Activated CD8-positive, alpha-beta T cell treated with anti-CD3 and anti-CD28 coated beads for 36 hours (primary cell): Measurements from ENCODE around the gene TRAPPC6A. TPM values are rescaled to one million over a fixed set of nuclear protein-coding genes. Genes with fewer than 3 reads are reported as not detected.

Source experiments
- ATAC-seq: fragments of 200-7000 bp; cut with Tn5 transposase; one replicate; pipeline ENCODE4 v1.10.0; 2021; ENCODE audit warnings: mild to moderate bottlenecking, moderate library complexity
- CTCF ChIA-PET: fragments of 350-600 bp; sonication (Branson Sonifier 250); formaldehyde crosslinking; loops from one replicate; lab custom pipeline; 2021; ENCODE audit warnings: antibody characterized with exemption; lab: Charles Lee
- POLR2A ChIA-PET: fragments of 350-600 bp; sonication (Branson Sonifier 250); formaldehyde crosslinking; loops from one replicate; lab custom pipeline; 2021; ENCODE audit warnings: antibody characterized with exemption; lab: Charles Lee
- DNase-seq: peaks from one replicate; pipeline ENCODE4 v3.0.0-alpha.2; 2020
- H3K27ac Mint-ChIP-seq: one replicate; pipeline ENCODE4 v1.8.0; 2021; ENCODE audit warnings: mild to moderate bottlenecking, mixed read lengths
- H3K27me3 Mint-ChIP-seq: one replicate; pipeline ENCODE4 v1.8.0; 2021; ENCODE audit warnings: mixed read lengths
- H3K36me3 Mint-ChIP-seq: one replicate; pipeline ENCODE4 v1.8.0; 2021; ENCODE audit warnings: low read depth, mixed read lengths
- H3K4me1 Mint-ChIP-seq: one replicate; pipeline ENCODE4 v1.8.0; 2021; ENCODE audit warnings: low read depth, mixed read lengths
- H3K4me3 Mint-ChIP-seq: one replicate; pipeline ENCODE4 v1.8.0; 2021; ENCODE audit warnings: mild to moderate bottlenecking, moderate library complexity, mixed read lengths
- H3K9me3 Mint-ChIP-seq: one replicate; pipeline ENCODE4 v1.8.0; 2021; ENCODE audit warnings: mixed read lengths
- CTCF ChIP-seq: fragments of 200-600 bp; IDR thresholded peaks from one replicate; pipeline ENCODE4 v1.8.0; 2022; ENCODE audit warnings: antibody characterized with exemption, mild to moderate bottlenecking
- intact Hi-C: fragments of 100-400 bp; cut with micrococcal nuclease; formaldehyde crosslinking; loops from one replicate; pipeline ENCODE4 v1.10.0; 2022
- total RNA-seq, 2 experiments: library from RNA; stranded (reverse); gene quantifications; one replicate each; pipeline ENCODE4 v1.2.3, GENCODE V29; 2021

The TRAPPC6A gene
- total RNA-seq, 2 experiments from 2014 or later = 27.3 to 28.8 TPM

DNA sequence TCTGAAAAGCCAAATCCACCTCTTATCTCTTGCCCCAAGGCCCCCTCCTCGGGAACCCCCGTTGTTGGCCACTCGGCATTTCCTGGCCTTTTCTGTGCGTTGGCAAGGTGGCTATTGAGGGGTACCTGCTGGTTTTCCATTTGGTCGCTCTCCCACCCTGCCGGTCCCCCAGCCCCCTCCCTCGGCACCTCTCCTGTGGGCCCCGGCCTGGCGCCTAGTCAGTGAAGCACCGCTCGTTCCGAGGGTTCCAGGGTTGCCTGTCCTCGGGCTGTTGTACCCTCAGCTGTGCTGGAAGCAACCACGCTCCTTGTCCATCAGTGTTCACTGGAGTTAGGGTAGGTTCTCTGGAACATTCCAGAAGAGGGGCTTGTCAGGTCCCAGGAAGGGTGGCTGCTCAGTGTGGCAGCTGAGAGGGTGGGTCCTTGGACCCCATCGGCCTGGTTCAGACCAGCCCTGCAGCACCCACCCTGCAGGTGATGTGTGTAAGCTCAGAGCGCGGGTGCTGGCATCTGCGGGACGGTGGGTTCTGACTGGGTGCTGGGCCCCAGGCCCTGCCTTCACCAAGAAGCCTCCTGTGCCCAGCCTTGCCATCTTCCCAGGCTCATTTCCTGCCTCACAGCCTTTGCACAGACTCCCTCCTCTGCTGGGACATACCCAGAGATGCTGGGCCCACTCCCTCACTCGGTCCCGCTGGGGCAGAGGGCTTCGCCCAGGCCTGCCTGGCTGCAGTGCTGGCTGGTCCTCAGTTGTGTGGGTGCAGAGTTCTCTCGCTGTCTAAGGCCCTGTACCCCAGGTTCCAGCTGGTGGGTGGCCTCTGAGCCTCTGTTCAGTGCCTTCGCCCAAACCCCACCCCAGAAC, 38.5 kb downstream of the TRAPPC6A start:
- Mint-ChIP-seq H3K27me3 (no peaks in the 10 kb centered on the region), H3K4me1 (no peaks in the 10 kb centered on the region), H3K4me3 (no peak overlapping the region), H3K9me3 (no peaks in the 10 kb centered on the region), H3K36me3 (peaks cover 10% of the 10 kb centered on the region), H3K27ac (no peak overlapping the region)
- DNase-seq (no peak), ATAC-seq (no peak)
- CTCF ChIA-PET = no interaction called here
- no peak for TF ChIP-seq CTCF
- POLR2A ChIA-PET = interaction anchor here (1.4 kb wide), 1 partner anchor 12 kb away, joined by 3 read pairs; no protein-coding TSS in a partner anchor
- intact Hi-C loops = no loop called here

DNA sequence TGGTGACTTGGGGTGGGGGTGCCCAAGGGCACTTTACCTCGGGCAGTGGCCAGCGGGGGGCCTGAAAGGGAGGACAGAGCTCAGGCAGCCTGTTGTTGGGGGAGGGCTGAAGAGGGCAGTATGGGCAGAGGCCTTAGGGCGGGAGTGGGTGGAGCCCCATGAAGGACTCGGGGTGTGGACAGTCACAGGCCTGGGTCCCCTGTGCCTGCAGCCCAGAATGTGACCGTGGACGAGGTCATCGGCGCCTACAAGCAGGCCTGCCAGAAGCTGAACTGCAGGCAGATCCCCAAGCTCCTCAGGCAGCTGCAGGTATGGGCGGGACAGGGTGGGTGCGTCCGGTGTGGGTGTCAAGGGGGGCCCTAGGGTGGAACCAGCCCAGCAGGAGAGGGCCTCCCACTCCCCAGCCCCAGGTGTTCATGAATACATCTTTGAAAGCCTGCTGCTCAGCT, 39.7 kb downstream of the TRAPPC6A start:
- no peaks in the 10 kb centered on the region for H3K9me3 Mint-ChIP-seq
- POLR2A ChIA-PET = interaction anchor here (0.6 kb wide), 1 partner anchor 48 kb away, joined by 3 read pairs; no protein-coding TSS in a partner anchor
- no peaks in the 10 kb centered on the region for H3K4me1 Mint-ChIP-seq
- no peaks in the 10 kb centered on the region for H3K27me3 Mint-ChIP-seq
- CTCF ChIA-PET = no interaction called here
- no peak overlapping the region for H3K27ac Mint-ChIP-seq
- DNase-seq (no peak), ATAC-seq (no peak)
- H3K36me3 Mint-ChIP-seq = peaks cover 10% of the 10 kb centered on the region
- no peak overlapping the region for H3K4me3 Mint-ChIP-seq
- intact Hi-C loops = no loop called here
- TF ChIP-seq CTCF = no peak

DNA sequence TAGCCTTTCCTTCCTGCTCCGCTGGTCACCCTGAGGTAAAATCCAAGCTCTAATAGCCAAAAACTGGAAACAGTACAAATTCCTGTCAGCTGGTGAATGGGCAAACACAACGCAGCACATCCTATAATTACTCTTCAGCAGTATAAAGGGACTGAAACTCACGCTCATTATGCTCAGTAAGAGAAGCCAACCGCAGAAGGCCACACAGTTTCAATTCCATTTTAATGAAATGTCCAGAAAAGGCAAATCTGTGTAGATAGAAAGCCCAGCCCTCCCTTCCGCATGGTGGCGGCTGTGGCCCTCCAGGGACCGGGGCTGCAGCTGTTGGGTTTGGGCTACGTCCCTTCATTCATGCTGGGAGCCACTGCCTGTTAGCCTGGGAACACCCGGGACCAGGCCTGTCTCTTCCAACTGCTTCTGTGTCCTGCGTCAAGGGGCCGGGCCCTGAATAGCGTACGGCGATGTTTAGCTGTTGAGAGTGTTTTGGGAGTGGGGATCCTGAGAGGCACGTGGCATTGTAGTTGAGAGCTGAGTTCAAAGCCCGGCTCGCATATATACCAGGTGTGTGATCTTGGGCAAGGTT, 40.8 kb downstream of the TRAPPC6A start:
- ATAC-seq (no peak), DNase-seq (no peak)
- intact Hi-C loops = no loop called here
- no peaks in the 10 kb centered on the region for H3K4me1 Mint-ChIP-seq
- H3K9me3 Mint-ChIP-seq = no peaks in the 10 kb centered on the region
- ChIA-PET CTCF (interaction anchor here (1.0 to 2.9 kb wide), 2 partner anchors 11 to 78 kb away, joined by 3 to 10 read pairs; no protein-coding TSS in a partner anchor), POLR2A (interaction anchor here (1.0 kb wide), 1 partner anchor 12 kb away, joined by 3 read pairs; no protein-coding TSS in a partner anchor)
- no peak overlapping the region for H3K4me3 Mint-ChIP-seq
- no peak for TF ChIP-seq CTCF
- H3K36me3 Mint-ChIP-seq = peaks cover 1% of the 10 kb centered on the region
- no peaks in the 10 kb centered on the region for H3K27me3 Mint-ChIP-seq
- no peak overlapping the region for H3K27ac Mint-ChIP-seq

DNA sequence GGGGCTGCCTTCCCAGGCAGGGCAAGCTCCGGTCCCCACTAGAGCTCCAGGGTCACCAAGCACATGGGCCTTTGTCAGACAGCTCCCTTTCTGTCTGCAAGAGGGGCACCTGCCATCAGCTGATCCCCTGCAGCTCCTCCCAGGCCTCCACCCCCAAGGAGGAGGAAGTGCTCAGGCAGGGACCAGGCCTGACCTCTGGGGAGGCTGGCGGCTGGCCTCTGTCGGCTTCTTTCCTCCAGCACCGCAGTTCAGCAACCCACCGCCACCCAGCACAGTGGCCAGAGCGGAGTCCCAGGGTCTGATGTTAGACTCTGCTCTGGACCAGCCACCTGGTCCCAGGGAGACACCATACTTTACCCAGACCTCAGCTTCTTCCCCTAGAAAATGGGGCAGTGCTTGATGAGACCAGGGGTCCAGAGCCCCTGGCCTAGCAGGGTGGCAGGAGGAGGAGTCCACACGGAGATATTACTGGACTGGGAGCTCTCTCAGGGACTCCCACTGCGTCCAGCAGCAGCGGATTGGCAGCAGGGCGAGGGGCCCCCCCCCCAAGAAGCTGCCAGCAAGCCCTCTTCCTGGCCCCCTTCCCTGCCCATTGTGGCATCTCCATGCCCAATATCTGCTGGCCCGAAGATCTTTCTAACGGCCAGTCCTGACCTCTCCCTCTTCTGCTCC, 41.4 kb downstream of the TRAPPC6A start:
- Mint-ChIP-seq H3K36me3 (peaks cover 1% of the 10 kb centered on the region), H3K4me3 (no peak overlapping the region), H3K27ac (no peak overlapping the region), H3K9me3 (no peaks in the 10 kb centered on the region), H3K4me1 (no peaks in the 10 kb centered on the region), H3K27me3 (no peaks in the 10 kb centered on the region)
- intact Hi-C loops = no loop called here
- DNase-seq (no peak), ATAC-seq (no peak)
- ChIA-PET CTCF (interaction anchor here (1.0 to 2.9 kb wide), 2 partner anchors 10 to 77 kb away, joined by 3 to 10 read pairs; no protein-coding TSS in a partner anchor), POLR2A (interaction anchor here (0.9 to 1.0 kb wide), 2 partner anchors 13 to 249 kb away, joined by 3 read pairs; no protein-coding TSS in a partner anchor)
- no peak for TF ChIP-seq CTCF
